ENCODE results near the gene CAPN10.

CAPN10 gene

DNA sequence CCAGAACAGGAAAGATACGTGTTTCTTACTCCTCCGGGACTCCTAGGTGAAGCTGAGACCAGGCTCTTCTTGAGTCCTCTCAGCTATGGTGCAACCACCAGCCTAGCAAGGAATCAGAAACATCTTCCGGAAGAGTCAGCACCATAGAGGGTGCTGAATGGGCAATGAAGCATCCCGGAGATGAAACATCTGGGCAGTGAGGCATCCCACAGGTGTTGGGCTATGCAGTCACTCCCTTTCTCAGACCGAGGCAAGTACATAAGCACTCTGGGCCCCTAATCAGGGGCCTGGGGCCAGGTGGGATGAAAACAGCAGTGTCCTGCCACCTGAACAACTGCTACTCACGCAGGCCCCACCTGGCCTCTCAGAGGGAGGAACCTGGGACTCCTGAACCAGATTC lies 1.4 kb upstream of the CAPN10 start:
- Histone ChIP-seq H3K27ac (ENCODE audit: low read depth, low read length) (peak overlapping the region; percentile 96), H3K27me3 (ENCODE audit: low read length) (no peaks in the 10 kb centered on the region), H3K4me3 (ENCODE audit: insufficient read depth, low read length, poor library complexity, severe bottlenecking) (peak overlapping the region; percentile 94), H3K79me2 (ENCODE audit: insufficient read depth, low read length) (peaks cover 73% of the 10 kb centered on the region), H3K9me3 (ENCODE audit: insufficient read depth, low read length) (no peaks in the 10 kb centered on the region), H3K36me3 (ENCODE audit: low read length) (no peaks in the 10 kb centered on the region), H3K4me2 (ENCODE audit: low read depth, low read length, poor library complexity, severe bottlenecking) (peak overlapping the region; percentile 88), H3F3A (ENCODE audit: insufficient read depth) (peaks cover 27% of the 10 kb centered on the region), H4K20me1 (ENCODE audit: low read depth, low read length) (peaks cover 7% of the 10 kb centered on the region; the same call in 1 of the 2 replicates), H3K9ac (ENCODE audit: low read length) (peak overlapping the region; percentile 90), H2AFZ (ENCODE audit: low read depth, low read length, severe bottlenecking) (no peak overlapping the region), H3K9me2 (replicated peaks; ENCODE audit: insufficient read depth, low read length) (no peaks in the 10 kb centered on the region)
- TF ChIP-seq EZH2phosphoT487 (conservative IDR thresholded peaks at IDR 0.05; ENCODE audit: low read length), result no peak
- TF ChIP-seq, protein P1, sequence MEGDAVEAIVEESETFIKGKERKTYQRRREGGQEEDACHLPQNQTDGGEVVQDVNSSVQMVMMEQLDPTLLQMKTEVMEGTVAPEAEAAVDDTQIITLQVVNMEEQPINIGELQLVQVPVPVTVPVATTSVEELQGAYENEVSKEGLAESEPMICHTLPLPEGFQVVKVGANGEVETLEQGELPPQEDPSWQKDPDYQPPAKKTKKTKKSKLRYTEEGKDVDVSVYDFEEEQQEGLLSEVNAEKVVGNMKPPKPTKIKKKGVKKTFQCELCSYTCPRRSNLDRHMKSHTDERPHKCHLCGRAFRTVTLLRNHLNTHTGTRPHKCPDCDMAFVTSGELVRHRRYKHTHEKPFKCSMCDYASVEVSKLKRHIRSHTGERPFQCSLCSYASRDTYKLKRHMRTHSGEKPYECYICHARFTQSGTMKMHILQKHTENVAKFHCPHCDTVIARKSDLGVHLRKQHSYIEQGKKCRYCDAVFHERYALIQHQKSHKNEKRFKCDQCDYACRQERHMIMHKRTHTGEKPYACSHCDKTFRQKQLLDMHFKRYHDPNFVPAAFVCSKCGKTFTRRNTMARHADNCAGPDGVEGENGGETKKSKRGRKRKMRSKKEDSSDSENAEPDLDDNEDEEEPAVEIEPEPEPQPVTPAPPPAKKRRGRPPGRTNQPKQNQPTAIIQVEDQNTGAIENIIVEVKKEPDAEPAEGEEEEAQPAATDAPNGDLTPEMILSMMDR (IDR thresholded peaks at IDR 0.05; ENCODE audit: insufficient read depth, low read length, poor library complexity, severe bottlenecking), result no peak

DNA sequence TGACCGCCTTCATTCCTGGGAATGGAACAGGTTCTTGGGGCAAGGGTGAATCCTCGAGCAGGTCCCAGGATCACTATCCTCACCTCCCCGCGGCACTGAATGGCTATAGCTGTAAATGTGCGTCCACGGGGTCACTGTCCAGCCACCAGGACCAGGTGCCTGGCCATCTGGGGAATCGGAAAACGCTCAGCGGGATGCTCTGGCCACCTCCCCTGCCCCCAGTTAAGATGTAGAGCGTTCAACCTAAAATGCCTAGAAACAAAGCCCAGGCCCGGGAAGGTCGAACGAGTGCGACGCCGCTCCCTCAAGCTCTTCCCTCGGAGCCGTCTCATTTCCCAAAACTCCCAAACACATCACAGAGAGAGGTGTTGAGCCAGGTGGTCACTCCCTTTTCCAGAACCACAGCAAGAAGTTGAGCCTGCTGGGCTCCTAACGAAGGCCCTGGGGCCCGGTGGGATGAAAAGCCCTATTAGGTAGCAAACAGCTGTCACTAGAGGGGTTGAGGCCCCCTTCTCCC lies 795 bp upstream of the CAPN10 start:
- H3K9me3 ChIP-seq (ENCODE audit: insufficient read depth, low read length), result no peaks in the 10 kb centered on the region

DNA sequence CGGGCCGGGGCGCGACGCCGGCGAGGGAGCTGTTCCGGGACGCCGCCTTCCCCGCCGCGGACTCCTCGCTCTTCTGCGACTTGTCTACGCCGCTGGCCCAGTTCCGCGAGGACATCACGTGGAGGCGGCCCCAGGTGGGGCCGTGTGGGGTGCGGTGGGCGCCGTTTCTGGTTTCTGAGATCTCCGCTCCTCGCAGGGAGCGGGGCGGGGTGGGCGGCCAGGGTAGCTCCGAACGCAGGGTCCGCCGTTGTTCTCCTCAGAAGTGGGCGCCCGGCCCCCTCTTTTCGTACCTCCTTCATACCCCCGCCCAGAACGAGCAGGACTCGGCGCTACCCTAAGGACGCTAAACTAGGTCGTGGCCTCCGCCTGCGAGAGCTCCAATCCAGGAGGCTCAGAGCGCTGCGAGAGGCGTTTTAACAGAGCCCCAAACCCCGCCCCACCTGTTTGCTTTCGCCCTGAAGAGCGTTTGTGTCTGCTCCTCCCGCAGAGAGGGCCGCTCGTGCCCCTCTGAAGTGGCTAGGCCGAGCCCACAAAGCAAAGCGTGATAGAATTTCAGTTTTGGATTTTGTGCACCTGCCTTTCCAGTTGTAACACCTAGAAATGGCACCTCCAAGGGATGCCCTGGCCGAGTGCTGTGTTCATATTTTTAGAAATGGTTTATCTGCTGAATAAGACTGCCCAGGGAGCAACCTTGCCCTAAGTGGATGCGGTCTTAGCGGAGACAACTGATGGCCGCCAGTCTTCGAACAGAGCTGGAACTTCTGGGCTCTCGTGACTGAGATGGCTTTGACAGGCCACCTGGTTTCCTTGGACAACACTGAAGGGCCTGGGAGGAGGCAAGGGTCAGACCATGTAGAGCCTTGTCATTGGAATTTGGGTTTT lies 626 bp downstream of the CAPN10 start:
- Histone ChIP-seq H3K9ac (ENCODE audit: low read length) (peak overlapping the region; percentile 90), H3K79me2 (ENCODE audit: insufficient read depth, low read length) (peaks cover 60% of the 10 kb centered on the region), H3K36me3 (ENCODE audit: low read length) (no peaks in the 10 kb centered on the region), H3K27me3 (ENCODE audit: low read length) (no peaks in the 10 kb centered on the region), H3K27ac (ENCODE audit: low read depth, low read length) (peak overlapping the region; percentile 96), H3K4me3 (ENCODE audit: insufficient read depth, low read length, poor library complexity, severe bottlenecking) (peak overlapping the region; percentile 94), H3F3A (ENCODE audit: insufficient read depth) (peaks cover 16% of the 10 kb centered on the region), H4K20me1 (ENCODE audit: low read depth, low read length) (peaks cover 7% of the 10 kb centered on the region; the same call in 1 of the 2 replicates), H3K9me2 (replicated peaks; ENCODE audit: insufficient read depth, low read length) (no peaks in the 10 kb centered on the region), H3K4me2 (ENCODE audit: low read depth, low read length, poor library complexity, severe bottlenecking) (peak overlapping the region; percentile 88), H3K9me3 (ENCODE audit: insufficient read depth, low read length) (no peaks in the 10 kb centered on the region), H2AFZ (ENCODE audit: low read depth, low read length, severe bottlenecking) (peak overlapping the region; percentile 71)
- TF ChIP-seq, protein P1 (IDR thresholded peaks at IDR 0.05; ENCODE audit: insufficient read depth, low read length, poor library complexity, severe bottlenecking), result no peak
- no peak for TF ChIP-seq EZH2phosphoT487 (conservative IDR thresholded peaks at IDR 0.05; ENCODE audit: low read length)

More for the DNA sequence above, 795 bp upstream of the CAPN10 start:
- Histone ChIP-seq H3K4me2 (ENCODE audit: low read depth, low read length, poor library complexity, severe bottlenecking) (peak overlapping the region; percentile 88), H2AFZ (ENCODE audit: low read depth, low read length, severe bottlenecking) (no peak overlapping the region), H3K79me2 (ENCODE audit: insufficient read depth, low read length) (peaks cover 67% of the 10 kb centered on the region), H4K20me1 (ENCODE audit: low read depth, low read length) (peaks cover 7% of the 10 kb centered on the region; the same call in 1 of the 2 replicates), H3K4me3 (ENCODE audit: insufficient read depth, low read length, poor library complexity, severe bottlenecking) (peak overlapping the region; percentile 94), H3K36me3 (ENCODE audit: low read length) (no peaks in the 10 kb centered on the region), H3K27ac (ENCODE audit: low read depth, low read length) (peak overlapping the region; percentile 96), H3K9me2 (replicated peaks; ENCODE audit: insufficient read depth, low read length) (no peaks in the 10 kb centered on the region), H3K9ac (ENCODE audit: low read length) (peak overlapping the region; percentile 90), H3F3A (ENCODE audit: insufficient read depth) (peaks cover 24% of the 10 kb centered on the region), H3K27me3 (ENCODE audit: low read length) (no peaks in the 10 kb centered on the region)
- no peak for TF ChIP-seq EZH2phosphoT487 (conservative IDR thresholded peaks at IDR 0.05; ENCODE audit: low read length)
- TF ChIP-seq, protein P1 (IDR thresholded peaks at IDR 0.05; ENCODE audit: insufficient read depth, low read length, poor library complexity, severe bottlenecking), result no peak

Measured in SU-DHL-6 (cell line).